H1 (cell line): Measurements from ENCODE around the gene MBP. TPM values are rescaled to one million over a fixed set of nuclear protein-coding genes. Genes with fewer than 3 reads are reported as not detected.

ENCODE experiments used
- CTCF ChIA-PET: fragments of 300-600 bp; sonication (Branson Sonifier 250); formaldehyde crosslinking; loops from one replicate; lab custom pipeline; 2021; ENCODE audit not compliant: partially characterized antibody; lab: Charles Lee
- POLR2A ChIA-PET: fragments of 300-600 bp; sonication (Branson Sonifier 250); formaldehyde crosslinking; loops from one replicate; lab custom pipeline; 2021; ENCODE audit warnings: inconsistent platforms; ENCODE audit not compliant: partially characterized antibody; lab: Charles Lee
- DNase-seq, 2 experiments: peaks; one replicate each; pipeline versions ENCODE4 v3.0.0 to v3.0.0-alpha.2; 2010 to 2022; ENCODE audit warnings: low spot score in 2 of 2, low read depth in 1 of 2, mixed read lengths in 1 of 2
- FAIRE-seq: peaks from 2 replicates; lab custom pipeline; 2011; peaks lifted over from hg19 to GRCh38; lab: Jason Lieb, UNC
- H2AFZ ChIP-seq: 2 replicates; pipeline ENCODE4 v1.8.1; 2012; ENCODE audit warnings: low read length, inconsistent platforms
- H2AK5ac ChIP-seq: 2 replicates; pipeline ENCODE4 v1.6.1; 2013; ENCODE audit warnings: low read depth, low read length
- H2BK120ac ChIP-seq: replicated peaks from 2 replicates; pipeline ENCODE3; 2013; ENCODE audit warnings: low read depth, low read length, inconsistent platforms
- H2BK12ac ChIP-seq: 2 replicates; pipeline ENCODE4 v1.6.1; 2013; ENCODE audit warnings: low read depth, low read length
- H2BK15ac ChIP-seq: 2 replicates; pipeline ENCODE4 v1.6.1; 2013; ENCODE audit warnings: low read length
- H2BK20ac ChIP-seq: 2 replicates; pipeline ENCODE4 v1.6.1; 2013; ENCODE audit warnings: low read length
- H2BK5ac ChIP-seq: 2 replicates; pipeline ENCODE4 v1.6.1; 2013; ENCODE audit warnings: low read depth, low read length
- H3K14ac ChIP-seq: 2 replicates; pipeline ENCODE4 v1.6.1; 2013; ENCODE audit warnings: inconsistent platforms; ENCODE audit not compliant: insufficient read length
- H3K18ac ChIP-seq: 2 replicates; pipeline ENCODE4 v1.6.1; 2013; ENCODE audit warnings: low read length; ENCODE audit errors: extremely low read depth
- H3K23ac ChIP-seq: 2 replicates; pipeline ENCODE4 v1.6.1; 2013; ENCODE audit warnings: inconsistent platforms; ENCODE audit not compliant: insufficient read length
- H3K23me2 ChIP-seq: 2 replicates; pipeline ENCODE4 v1.6.1; 2013; ENCODE audit warnings: low read depth, low read length
- H3K27ac ChIP-seq: 2 replicates; pipeline ENCODE4 v1.6.1; 2011; ENCODE audit warnings: low read depth, low read length, inconsistent platforms
- H3K27me3 ChIP-seq, 4 experiments: replicated peaks in 1 of 4; 1 replicate in 1 of 4; 2 replicates in 3 of 4; pipeline versions ENCODE4 v1.6.1 to v1.8.1; 2011 to 2013; ENCODE audit warnings: low read length in 3 of 4, mild to moderate bottlenecking in 3 of 4, inconsistent platforms in 2 of 4, mixed read lengths in 2 of 4, moderate library complexity in 1 of 4; ENCODE audit not compliant: control insufficient read depth in 3 of 4, insufficient read depth in 3 of 4; ENCODE audit errors: extremely low read depth in 1 of 4
- H3K36me3 ChIP-seq, 4 experiments: 2 replicates each; pipeline versions ENCODE4 v1.6.1 to v1.8.1; 2011 to 2013; ENCODE audit warnings: mild to moderate bottlenecking in 4 of 4, low read length in 3 of 4, moderate library complexity in 2 of 4, control low read depth in 1 of 4, inconsistent platforms in 1 of 4; ENCODE audit not compliant: insufficient read depth in 4 of 4, control insufficient read depth in 2 of 4
- H3K4ac ChIP-seq: replicated peaks from 2 replicates; pipeline ENCODE3; 2013; ENCODE audit warnings: low read length, low read depth, mixed read lengths, inconsistent platforms; ENCODE audit not compliant: insufficient read length
- H3K4me1 ChIP-seq, 4 experiments: replicated peaks in 1 of 4; 1 replicate in 1 of 4; 2 replicates in 3 of 4; pipeline versions ENCODE4 v1.6.1 to v1.8.1; 2011 to 2013; ENCODE audit warnings: low read length in 3 of 4, inconsistent platforms in 2 of 4, mixed read lengths in 1 of 4; ENCODE audit not compliant: insufficient read depth in 4 of 4, control insufficient read depth in 3 of 4
- H3K4me2 ChIP-seq, 2 experiments: 2 replicates each; pipeline versions ENCODE4 v1.6.1 to v1.8.1; 2011 to 2013; ENCODE audit warnings: low read depth in 2 of 2, low read length in 2 of 2, control low read depth in 1 of 2, inconsistent platforms in 1 of 2, mild to moderate bottlenecking in 1 of 2; ENCODE audit not compliant: insufficient read depth in 1 of 2
- H3K4me3 ChIP-seq, 4 experiments: fragments of 200-600, 300-600 bp in 1 of 4; sonication (generic), shearing (Covaris generic), sonication (Bioruptor Twin) in 1 of 4; 2 replicates each; pipeline versions ENCODE4 v1.5.1 to v1.8.1; 2011 to 2016; ENCODE audit warnings: low read length in 4 of 4, low read depth in 3 of 4, control low read depth in 2 of 4, inconsistent platforms in 2 of 4, mild to moderate bottlenecking in 2 of 4, mixed read lengths in 1 of 4, moderate library complexity in 1 of 4; ENCODE audit not compliant: insufficient read depth in 2 of 4; ENCODE audit errors: extremely low read depth in 1 of 4
- H3K56ac ChIP-seq: replicated peaks from 2 replicates; pipeline ENCODE3; 2013; ENCODE audit warnings: low read depth, mild to moderate bottlenecking, mixed read lengths, low read length, inconsistent platforms; ENCODE audit not compliant: insufficient read length
- H3K79me1 ChIP-seq: 2 replicates; pipeline ENCODE4 v1.6.1; 2013; ENCODE audit warnings: low read depth, low read length, control low read depth
- H3K79me2 ChIP-seq, 2 experiments: 2 replicates each; pipeline versions ENCODE4 v1.6.1 to v1.8.1; 2012 to 2013; ENCODE audit warnings: low read length in 2 of 2, mild to moderate bottlenecking in 2 of 2, inconsistent platforms in 1 of 2; ENCODE audit not compliant: insufficient read depth in 2 of 2, control insufficient read depth in 1 of 2
- H3K9ac ChIP-seq, 4 experiments: replicated peaks in 1 of 4; 1 replicate in 1 of 4; 2 replicates in 3 of 4; pipeline versions ENCODE4 v1.6.1 to v1.8.1; 2011 to 2013; ENCODE audit warnings: low read depth in 3 of 4, low read length in 3 of 4, control low read depth in 2 of 4, mild to moderate bottlenecking in 2 of 4, moderate library complexity in 2 of 4, inconsistent platforms in 1 of 4; ENCODE audit errors: extremely low read depth in 1 of 4
- H3K9me3 ChIP-seq, 2 experiments: 2 replicates each; pipeline versions ENCODE4 v1.6.1 to v1.8.1; 2012 to 2013; ENCODE audit warnings: mild to moderate bottlenecking in 2 of 2, moderate library complexity in 2 of 2, control low read depth in 1 of 2, inconsistent platforms in 1 of 2, low read depth in 1 of 2, low read length in 1 of 2, mixed read lengths in 1 of 2; ENCODE audit not compliant: insufficient read depth in 2 of 2
- H4K20me1 ChIP-seq, 2 experiments: replicated peaks in 1 of 2; 2 replicates each; pipeline versions ENCODE3 to v1.8.1; 2011 to 2013; ENCODE audit warnings: inconsistent platforms in 2 of 2, low read length in 2 of 2, mild to moderate bottlenecking in 1 of 2; ENCODE audit not compliant: insufficient read depth in 2 of 2, control insufficient read depth in 1 of 2
- H4K5ac ChIP-seq: 2 replicates; pipeline ENCODE4 v1.6.1; 2013; ENCODE audit warnings: low read length, low read depth, mixed read lengths, inconsistent platforms; ENCODE audit not compliant: insufficient read length
- H4K8ac ChIP-seq: 2 replicates; pipeline ENCODE4 v1.8.0; 2013; ENCODE audit warnings: mild to moderate bottlenecking, moderate library complexity, low read length, inconsistent platforms; ENCODE audit not compliant: insufficient read depth; ENCODE audit errors: extremely low read depth
- H4K91ac ChIP-seq: replicated peaks from 2 replicates; pipeline ENCODE3; 2013; ENCODE audit warnings: low read length, mixed read lengths, inconsistent platforms; ENCODE audit not compliant: insufficient read length
- CBX5 ChIP-seq: fragments of 300-800, 300-1000 bp; sonication (generic); IDR thresholded peaks from 2 replicates; pipeline ENCODE4 v1.7.1; 2016; ENCODE audit warnings: antibody characterized with exemption, low read length, low read depth
- CEBPB ChIP-seq: IDR thresholded peaks from 2 replicates; pipeline ENCODE4 v1.6.1; 2012; ENCODE audit warnings: low read depth, low read length
- GABPA ChIP-seq: IDR thresholded peaks from 2 replicates; pipeline ENCODE4 v1.6.1; 2011; ENCODE audit warnings: mild to moderate bottlenecking, low read length, moderate library complexity, borderline replicate concordance; ENCODE audit not compliant: insufficient read depth
- HDAC6 ChIP-seq: IDR thresholded peaks from one replicate; pipeline ENCODE4 v1.7.1; 2012; ENCODE audit warnings: low read depth, mild to moderate bottlenecking, inconsistent platforms, low read length, moderate library complexity
- KDM5A ChIP-seq: fragments of 200-600 bp; IDR thresholded peaks from 2 replicates; pipeline ENCODE4 v1.7.1; 2012; ENCODE audit warnings: mild to moderate bottlenecking, low read length, inconsistent platforms, mixed read lengths
- PHF8 ChIP-seq: fragments of 200-600 bp; sonication (generic); conservative IDR thresholded peaks from 2 replicates; pipeline ENCODE4 v1.7.1; 2012; ENCODE audit warnings: low read depth, mild to moderate bottlenecking, inconsistent platforms, low read length, moderate library complexity
- RFX5 ChIP-seq: IDR thresholded peaks from 2 replicates; pipeline ENCODE4 v1.6.1; 2011; ENCODE audit warnings: low read depth, low read length, improper control_type of control experiment, borderline replicate concordance
- SAP30 ChIP-seq: fragments of 300-600 bp; sonication (generic); IDR thresholded peaks from 2 replicates; pipeline ENCODE4 v1.7.1; 2012; ENCODE audit warnings: low read length, moderate library complexity, mild to moderate bottlenecking, inconsistent platforms; ENCODE audit not compliant: insufficient read depth, insufficient replicate concordance
- SIN3A ChIP-seq, 2 experiments: IDR thresholded peaks in 1 of 2; conservative IDR thresholded peaks in 1 of 2; 2 replicates each; pipeline ENCODE4 v1.6.1; 2011 to 2012; ENCODE audit warnings: low read length in 2 of 2, improper control_type of control experiment in 1 of 2, low read depth in 1 of 2, mild to moderate bottlenecking in 1 of 2
- WGBS, 2 experiments: shearing (Covaris generic) in 1 of 2; methylation state at CpG; one replicate each; pipeline versions ENCODE4 v1.1.6 to v1.1.7; 2013 to 2015; ENCODE audit warnings: low lambda C conversion rate in 2 of 2, mixed read lengths in 2 of 2, inconsistent platforms in 1 of 2, low coverage in 1 of 2, missing lambda C conversion rate in 1 of 2; ENCODE audit not compliant: insufficient replicate concordance in 2 of 2, insufficient coverage in 1 of 2, insufficient read length in 1 of 2; ENCODE audit errors: extremely low coverage in 1 of 2, missing lambda C conversion rate in 1 of 2; 5-methylcytosine and 5-hydroxymethylcytosine counted together
- polyA plus RNA-seq, 7 experiments: library from polyadenylated mRNA; depleted of rRNA in 3 of 7; stranded (reverse) in 5 of 7; unstranded in 2 of 7; fragments of >200 nt in 5 of 7; fragments of 200-250 nt in 2 of 7; gene quantifications; 1 replicate in 5 of 7; 2 replicates in 1 of 7; 4 replicates in 1 of 7; pipeline versions ENCODE4 v1.2.1 to v1.2.3, GENCODE V29; 2011 to 2013; ENCODE audit warnings: missing spikeins in 2 of 7, mixed read lengths in 2 of 7
- total RNA-seq: library from RNA; stranded (reverse); fragmentation: NEBNext Ultra II Directional; extraction: Animal tissue kit (Norgen Biotek cat#: 25700); gene quantifications from 2 replicates; pipeline ENCODE4 v1.2.1, GENCODE V29; 2021
- TF ChIP-seq, protein P1 (sequence below): IDR thresholded peaks from 2 replicates; pipeline ENCODE4 v1.6.1; 2012; ENCODE audit warnings: inconsistent platforms
- TF ChIP-seq, protein P2 (sequence below): IDR thresholded peaks from 2 replicates; pipeline ENCODE4 v1.6.1; 2011; ENCODE audit warnings: low read length, improper control_type of control experiment

MBP gene
- total and polyA plus RNA-seq, 2 of the 8 experiments (the other 6 are each of a cell fraction or from before 2014, with no cell fraction given): 7.7 to 19.2 TPM

DNA sequence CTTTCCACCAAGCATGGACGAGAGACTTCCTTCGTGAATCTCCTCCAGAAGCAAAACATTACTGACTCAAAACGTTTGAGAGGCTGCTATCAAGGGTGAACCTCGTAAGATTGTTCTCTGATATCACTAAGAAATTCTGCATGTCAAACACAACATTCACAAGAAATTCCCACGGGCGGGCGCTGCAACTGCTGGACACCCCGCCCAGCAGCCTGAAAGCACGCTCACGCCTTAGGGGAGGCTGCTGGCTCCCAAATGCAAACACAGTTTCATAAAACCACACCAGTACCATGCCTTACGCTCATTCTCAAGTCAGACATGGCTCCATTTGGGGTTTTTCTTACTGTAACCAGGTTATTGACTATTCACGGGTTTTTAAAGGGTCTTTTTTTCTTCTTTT is 39.0 kb downstream of the MBP start:
- Histone ChIP-seq H3K9ac (no peak overlapping the region), H3K27ac (no peak overlapping the region)
- TF ChIP-seq HDAC6 (no peak), CEBPB (no peak), RFX5 (no peak), SIN3A (conservative IDR thresholded peaks at IDR 0.05 in 1 of 2, IDR thresholded peaks at IDR 0.05 in 1 of 2; ENCODE audit: low read depth in 1 of 2, low read length in 2 of 2) (no peak), CBX5 (no peak), PHF8 (no peak), KDM5A (no peak), SAP30 (no peak), GABPA (no peak)
- TF ChIP-seq, protein P1, sequence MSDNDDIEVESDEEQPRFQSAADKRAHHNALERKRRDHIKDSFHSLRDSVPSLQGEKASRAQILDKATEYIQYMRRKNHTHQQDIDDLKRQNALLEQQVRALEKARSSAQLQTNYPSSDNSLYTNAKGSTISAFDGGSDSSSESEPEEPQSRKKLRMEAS: no peak
- TF ChIP-seq, protein P2, sequence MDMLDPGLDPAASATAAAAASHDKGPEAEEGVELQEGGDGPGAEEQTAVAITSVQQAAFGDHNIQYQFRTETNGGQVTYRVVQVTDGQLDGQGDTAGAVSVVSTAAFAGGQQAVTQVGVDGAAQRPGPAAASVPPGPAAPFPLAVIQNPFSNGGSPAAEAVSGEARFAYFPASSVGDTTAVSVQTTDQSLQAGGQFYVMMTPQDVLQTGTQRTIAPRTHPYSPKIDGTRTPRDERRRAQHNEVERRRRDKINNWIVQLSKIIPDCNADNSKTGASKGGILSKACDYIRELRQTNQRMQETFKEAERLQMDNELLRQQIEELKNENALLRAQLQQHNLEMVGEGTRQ: no peak

More for the DNA sequence above, 39.0 kb downstream of the MBP start:
- no peak overlapping the region for H3K18ac ChIP-seq
- no peak overlapping the region for H4K91ac ChIP-seq
- no peak overlapping the region for H2BK20ac ChIP-seq
- H3K79me1 ChIP-seq: peaks cover 4% of the 10 kb centered on the region; the same call in 1 of the 2 replicates
- no peak overlapping the region for H3K4ac ChIP-seq
- peaks cover 0 to 6% of the 10 kb centered on the region in 2 experiments for H4K20me1 ChIP-seq
- H3K4me1 ChIP-seq: peaks cover 5 to 27% (median 15%) of the 10 kb centered on the region in 4 experiments
- H3K14ac ChIP-seq: no peak overlapping the region
- no peak overlapping the region for H3K4me3 ChIP-seq
- no peak overlapping the region for H2AK5ac ChIP-seq
- WGBS, 2 experiments: 86% methylated on average over 12 of the region's 12 CpGs; no CpG with 5 or more reads in 1 of the 2 experiments
- DNase-seq (no peak), FAIRE-seq (no peak)
- no peaks in the 10 kb centered on the region for H3K27me3 ChIP-seq
- H3K36me3 ChIP-seq: no peaks in the 10 kb centered on the region
- H3K9me3 ChIP-seq: no peaks in the 10 kb centered on the region
- no peak overlapping the region for H3K4me2 ChIP-seq
- H3K56ac ChIP-seq: no peak overlapping the region
- no peak overlapping the region for H4K8ac ChIP-seq
- H3K79me2 ChIP-seq: 0 out of 4 replicates have a peak, but pooled peaks cover 0 to 3% of the 10 kb centered on the region in 2 experiments
- no peak overlapping the region for H2BK15ac ChIP-seq
- H3K23me2 ChIP-seq: 0 out of 2 replicates have a peak, but pooled peaks cover 2% of the 10 kb centered on the region
- POLR2A ChIA-PET: no interaction called here
- no peak overlapping the region for H2AFZ ChIP-seq
- CTCF ChIA-PET: interaction anchor here (1.3 kb wide), 1 partner anchor 159 kb away, joined by 3 read pairs; no protein-coding TSS in a partner anchor
- no peak overlapping the region for H2BK120ac ChIP-seq
- no peak overlapping the region for H4K5ac ChIP-seq
- no peak overlapping the region for H2BK12ac ChIP-seq
- H3K23ac ChIP-seq: no peak overlapping the region
- no peak overlapping the region for H2BK5ac ChIP-seq
